HEK293 (cell line): ENCODE measurements around the gene ANKRD6.

Experiments
- CTCF ChIP-seq: fragments of 450-650 bp; formaldehyde crosslinking; IDR thresholded peaks from 2 replicates; pipeline ENCODE4 v1.5.1; 2016; ENCODE audit warnings: missing biosample characterization, missing genetic modification characterization
- KLF8 ChIP-seq: fragments of 450-650 bp; formaldehyde crosslinking; IDR thresholded peaks from 2 replicates; pipeline ENCODE4 v1.5.1; 2016; ENCODE audit warnings: missing biosample characterization, missing genetic modification characterization
- MEIS1 ChIP-seq: sonication (generic); formaldehyde crosslinking; IDR thresholded peaks from 2 replicates; pipeline ENCODE4 v1.8.1; 2022; ENCODE audit warnings: missing genetic modification reagents, mild to moderate bottlenecking, borderline replicate concordance
- REST ChIP-seq: fragments of 450-650 bp; formaldehyde crosslinking; IDR thresholded peaks from 2 replicates; pipeline ENCODE4 v1.5.1; 2016; ENCODE audit warnings: missing biosample characterization, missing genetic modification characterization
- ZFP37 ChIP-seq: fragments of 450-650 bp; formaldehyde crosslinking; IDR thresholded peaks from 2 replicates; pipeline ENCODE4 v1.5.1; 2016; ENCODE audit warnings: missing biosample characterization, missing genetic modification characterization
- ZNF501 ChIP-seq: fragments of 450-650 bp; formaldehyde crosslinking; IDR thresholded peaks from 2 replicates; pipeline ENCODE4 v1.5.1; 2016; ENCODE audit warnings: missing biosample characterization, missing genetic modification characterization
- ZNF701 ChIP-seq: fragments of 450-650 bp; formaldehyde crosslinking; IDR thresholded peaks from 2 replicates; pipeline ENCODE4 v1.5.1; 2016; ENCODE audit warnings: missing biosample characterization, missing genetic modification characterization

- TF ChIP-seq KLF8 = no peak
- no peak for TF ChIP-seq CTCF (tag by site-specific recombination)
- TF ChIP-seq REST (tag by site-specific recombination) = no peak
- no peak for TF ChIP-seq ZFP37 (tag by site-specific recombination)
- TF ChIP-seq MEIS1 = no peak
- TF ChIP-seq ZNF701 (tag by site-specific recombination) = no peak
- TF ChIP-seq ZNF501 (tag by site-specific recombination) = no peak
Measured at GRCh38 chr6:89414215-89414614, 18.7 kb upstream of the ANKRD6 start.
